Activated CD8-positive, alpha-beta T cell treated with anti-CD3 and anti-CD28 coated beads for 36 hours (primary cell): ENCODE results near the gene ZNF546. TPM values are rescaled to one million over a fixed set of nuclear protein-coding genes. Genes with fewer than 3 reads are reported as not detected.
A peak's percentile ranks its signal among the peaks of the same experiment; 100 is the strongest.

Experiments used
- ATAC-seq: fragments of 200-7000 bp; cut with Tn5 transposase; one replicate; pipeline ENCODE4 v1.10.0; 2021; ENCODE audit warnings: mild to moderate bottlenecking, moderate library complexity
- CTCF ChIA-PET: fragments of 350-600 bp; sonication (Branson Sonifier 250); formaldehyde crosslinking; loops from one replicate; lab custom pipeline; 2021; ENCODE audit warnings: antibody characterized with exemption; lab: Charles Lee
- POLR2A ChIA-PET: fragments of 350-600 bp; sonication (Branson Sonifier 250); formaldehyde crosslinking; loops from one replicate; lab custom pipeline; 2021; ENCODE audit warnings: antibody characterized with exemption; lab: Charles Lee
- DNase-seq: peaks from one replicate; pipeline ENCODE4 v3.0.0-alpha.2; 2020
- H3K27ac Mint-ChIP-seq: one replicate; pipeline ENCODE4 v1.8.0; 2021; ENCODE audit warnings: mild to moderate bottlenecking, mixed read lengths
- H3K27me3 Mint-ChIP-seq: one replicate; pipeline ENCODE4 v1.8.0; 2021; ENCODE audit warnings: mixed read lengths
- H3K36me3 Mint-ChIP-seq: one replicate; pipeline ENCODE4 v1.8.0; 2021; ENCODE audit warnings: low read depth, mixed read lengths
- H3K4me1 Mint-ChIP-seq: one replicate; pipeline ENCODE4 v1.8.0; 2021; ENCODE audit warnings: low read depth, mixed read lengths
- H3K4me3 Mint-ChIP-seq: one replicate; pipeline ENCODE4 v1.8.0; 2021; ENCODE audit warnings: mild to moderate bottlenecking, moderate library complexity, mixed read lengths
- H3K9me3 Mint-ChIP-seq: one replicate; pipeline ENCODE4 v1.8.0; 2021; ENCODE audit warnings: mixed read lengths
- CTCF ChIP-seq: fragments of 200-600 bp; IDR thresholded peaks from one replicate; pipeline ENCODE4 v1.8.0; 2022; ENCODE audit warnings: antibody characterized with exemption, mild to moderate bottlenecking
- intact Hi-C: fragments of 100-400 bp; cut with micrococcal nuclease; formaldehyde crosslinking; loops from one replicate; pipeline ENCODE4 v1.10.0; 2022
- total RNA-seq, 2 experiments: library from RNA; stranded (reverse); gene quantifications; one replicate each; pipeline ENCODE4 v1.2.3, GENCODE V29; 2021

The ZNF546 gene
- total RNA-seq, 2 experiments from 2014 or later: 5.2 to 5.6 TPM

- H3K4me3 Mint-ChIP-seq: no peak overlapping the region
- H3K36me3 Mint-ChIP-seq: peaks cover 40% of the 10 kb centered on the region
Measured at GRCh38 chr19:40053491-40053890, 56.6 kb downstream of the ZNF546 start.

GRCh38 chr19:40054632-40055031, 57.8 kb downstream of the ZNF546 start:
- ATAC-seq (no peak), DNase-seq (no peak)
- H3K4me1 Mint-ChIP-seq: peaks cover 32% of the 10 kb centered on the region
- peaks cover 33% of the 10 kb centered on the region for H3K36me3 Mint-ChIP-seq
- no peak for TF ChIP-seq CTCF
- H3K9me3 Mint-ChIP-seq: peaks cover 12% of the 10 kb centered on the region
- intact Hi-C loops: no loop called here
- CTCF ChIA-PET: no interaction called here
- H3K27me3 Mint-ChIP-seq: no peaks in the 10 kb centered on the region
- H3K4me3 Mint-ChIP-seq: peak overlapping the region; percentile 98
- H3K27ac Mint-ChIP-seq: no peak overlapping the region
- POLR2A ChIA-PET: no interaction called here

More at GRCh38 chr19:40053491-40053890, 56.6 kb downstream of the ZNF546 start:
- Mint-ChIP-seq H3K27me3 (no peaks in the 10 kb centered on the region), H3K4me1 (peaks cover 32% of the 10 kb centered on the region), H3K9me3 (peaks cover 10% of the 10 kb centered on the region), H3K27ac (no peak overlapping the region)
- intact Hi-C loops: no loop called here
- ChIA-PET POLR2A (no interaction called here), CTCF (no interaction called here)
- TF ChIP-seq CTCF: no peak
- DNase-seq: no peak
- ATAC-seq: no peak

- Mint-ChIP-seq H3K36me3 (peaks cover 31% of the 10 kb centered on the region), H3K27me3 (no peaks in the 10 kb centered on the region), H3K4me1 (peaks cover 32% of the 10 kb centered on the region), H3K27ac (peak overlapping the region; percentile 11), H3K4me3 (peak overlapping the region; percentile 98), H3K9me3 (peaks cover 17% of the 10 kb centered on the region)
- intact Hi-C loops: no loop called here
- POLR2A ChIA-PET: interaction anchor here (0.9 to 1.7 kb wide), 5 partner anchors 16 to 58 kb away, joined by 3 to 6 read pairs (median 4); partner anchors contain the start of genes ZNF546 and ZNF780A
- CTCF ChIA-PET: interaction anchor here (0.9 kb wide), 1 partner anchor 85 kb away, joined by 3 read pairs; no protein-coding TSS in a partner anchor
- ATAC-seq (no peak), DNase-seq (no peak)
- no peak for TF ChIP-seq CTCF
Measured at GRCh38 chr19:40055049-40055448, 58.2 kb downstream of the ZNF546 start.

GRCh38 chr19:40055832-40056504, 59.1 kb downstream of the ZNF546 start, which contains the start of gene ZNF780B:
ZNF780B (minus strand) TSS chr19:40056231; CDS start chr19:40050332, 5,899 bp downstream.
- no peak for TF ChIP-seq CTCF
- Mint-ChIP-seq H3K36me3 (peaks cover 25% of the 10 kb centered on the region), H3K4me3 (peak within 1 kb of the TSS; percentile 98), H3K27ac (peak within 1 kb of the TSS; percentile 96), H3K4me1 (peaks cover 32% of the 10 kb centered on the region), H3K27me3 (no peaks in the 10 kb centered on the region), H3K9me3 (peaks cover 13% of the 10 kb centered on the region)
- peak; percentile 91 for ATAC-seq
- peak; percentile 86 for DNase-seq
- ChIA-PET POLR2A (interaction anchor here (0.5 to 1.7 kb wide), 9 partner anchors 9 to 858 kb away, joined by 3 to 6 read pairs (median 3); partner anchors contain the start of genes ZNF546 and ZNF780A), CTCF (interaction anchor here (0.9 to 1.1 kb wide), 3 partner anchors 59 to 85 kb away, joined by 3 read pairs; partner anchors contain the start of genes PSMC4 and ZNF546)
- intact Hi-C loops: no loop called here

- Mint-ChIP-seq H3K9me3 (peaks cover 12% of the 10 kb centered on the region), H3K4me1 (peaks cover 32% of the 10 kb centered on the region), H3K4me3 (peak overlapping the region; percentile 98), H3K27me3 (no peaks in the 10 kb centered on the region), H3K27ac (peak overlapping the region; percentile 96), H3K36me3 (peaks cover 24% of the 10 kb centered on the region)
- TF ChIP-seq CTCF: no peak
- ChIA-PET POLR2A (interaction anchor here (0.5 to 1.7 kb wide), 7 partner anchors 8 to 1256 kb away, joined by 3 to 6 read pairs (median 4); partner anchors contain the start of gene ZNF546), CTCF (interaction anchor here (1.0 to 1.1 kb wide), 2 partner anchors 59 to 86 kb away, joined by 3 read pairs; partner anchors contain the start of genes PSMC4 and ZNF546)
- DNase-seq: no peak
- intact Hi-C loops: no loop called here
- no peak for ATAC-seq
Measured at GRCh38 chr19:40056505-40056904, 59.6 kb downstream of the ZNF546 start.
